CD1c-positive myeloid dendritic cell (primary cell): ENCODE results near the gene CAMK2A.
"Not testable (repeated sequence)": the region's sequence is repeated elsewhere in the genome, so short reads cannot be mapped to it uniquely, and the experiment has no call there.

Experiments
- DNase-seq: peaks from one replicate; pipeline ENCODE4 v3.0.0-alpha.2; 2016; ENCODE audit errors: extremely low spot score

Gene CAMK2A

GRCh38 chr5:150254363-150254762, 35.2 kb downstream of the CAMK2A start:
- DNase-seq: no peak

- no peak for DNase-seq
These were observed 36.0 kb downstream of the CAMK2A start for GRCh38 chr5:150253416-150254208.

- no peak for DNase-seq
These were observed 37.1 kb downstream of the CAMK2A start for GRCh38 chr5:150252489-150252888.

GRCh38 chr5:150251504-150251903, 38.1 kb downstream of the CAMK2A start:
- DNase-seq: no peak

GRCh38 chr5:150249744-150250143, 39.8 kb downstream of the CAMK2A start:
- DNase-seq: no peak

GRCh38 chr5:150248946-150249345, 40.6 kb downstream of the CAMK2A start:
- DNase-seq: no peak

GRCh38 chr5:150248493-150248892, 41.1 kb downstream of the CAMK2A start:
- not testable (repeated sequence) for DNase-seq

GRCh38 chr5:150247726-150248125, 41.8 kb downstream of the CAMK2A start:
- DNase-seq: no peak

GRCh38 chr5:150246835-150247234, 42.7 kb downstream of the CAMK2A start:
- DNase-seq: no peak

GRCh38 chr5:150246429-150246828, 43.1 kb downstream of the CAMK2A start:
- no peak for DNase-seq

GRCh38 chr5:150245808-150246207, 43.8 kb downstream of the CAMK2A start:
- no peak for DNase-seq

GRCh38 chr5:150245111-150245789, 44.3 kb downstream of the CAMK2A start:
- DNase-seq: no peak

- DNase-seq: no peak
These were observed 45.4 kb downstream of the CAMK2A start for GRCh38 chr5:150244209-150244608.

- DNase-seq: no peak
These were observed 46.0 kb downstream of the CAMK2A start for GRCh38 chr5:150243590-150243989.

- DNase-seq: no peak
These were observed 47.2 kb downstream of the CAMK2A start for GRCh38 chr5:150242251-150242894.

- no peak for DNase-seq
These were observed 48.0 kb downstream of the CAMK2A start for GRCh38 chr5:150241298-150242160.

GRCh38 chr5:150239794-150240122, 49.8 kb downstream of the CAMK2A start:
- DNase-seq: no peak

GRCh38 chr5:150239099-150239793, 50.3 kb downstream of the CAMK2A start:
- no peak for DNase-seq

- DNase-seq: no peak
These were observed 50.9 kb downstream of the CAMK2A start for GRCh38 chr5:150238646-150239045.

- no peak for DNase-seq
These were observed 52.4 kb downstream of the CAMK2A start for GRCh38 chr5:150236981-150237754.

- DNase-seq: no peak
These were observed 53.3 kb downstream of the CAMK2A start for GRCh38 chr5:150236313-150236712.
